Skin epidermis (tissue), 12 donors: ENCODE results near the gene TMEM89.
A peak's percentile ranks its signal among the peaks of the same experiment; 100 is the strongest.

Experiments
- H3K27ac ChIP-seq, 21 experiments: fragments of 200-600 bp; sonication (generic) in 11 of 21; one replicate each; pipeline ENCODE4 v1.5.0; 2020; ENCODE audit warnings: mild to moderate bottlenecking in 3 of 21, inconsistent platforms in 2 of 21, moderate library complexity in 2 of 21
- H3K4me3 ChIP-seq, 7 experiments: fragments of 200-600 bp; sonication (generic) in 2 of 7; one replicate each; pipeline ENCODE4 v1.5.0; 2020; ENCODE audit warnings: inconsistent platforms in 2 of 7, mild to moderate bottlenecking in 2 of 7, moderate library complexity in 1 of 7

TMEM89 gene

DNA sequence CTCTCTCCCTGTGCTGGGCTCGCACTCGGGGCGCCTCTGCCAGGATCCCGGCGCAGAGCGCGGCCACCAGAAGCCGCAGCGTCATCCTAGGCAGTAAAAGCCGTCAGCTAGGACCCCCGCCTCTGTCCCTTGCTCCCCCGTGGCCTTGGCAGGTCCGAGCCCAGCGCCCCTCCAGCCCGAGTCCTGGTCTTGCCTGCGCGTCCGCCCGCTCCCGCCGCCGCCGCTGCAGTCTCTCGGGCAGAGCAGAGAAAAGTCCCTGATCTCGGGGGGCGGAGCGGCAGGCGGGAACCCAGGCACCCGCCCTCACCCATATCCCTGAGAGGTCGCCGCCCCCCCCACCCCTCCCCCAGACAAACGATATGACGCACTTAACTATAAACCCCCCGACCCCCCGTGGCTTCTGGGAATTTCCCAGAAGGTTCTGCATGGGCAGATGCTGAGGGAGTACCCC is 26.5 kb downstream of the TMEM89 start, which contains the start of gene COL7A1:
COL7A1 (minus strand) TSS at position 255 of the 451 bp plus-strand sequence; CDS start at position 85, 170 bp downstream.
- Histone ChIP-seq H3K4me3 (peak within 1 kb of the TSS; percentile 35 to 51 (median 49)), H3K27ac (peak within 1 kb of the TSS in 20 of 21 experiments; percentile 40 to 95 (median 84))

- Histone ChIP-seq H3K4me3 (peak overlapping the region; percentile 35 to 51 (median 49)), H3K27ac (peak overlapping the region in 20 of 21 experiments; percentile 40 to 95 (median 84))
Measured at GRCh38 chr3:48594417-48595049, 27.0 kb downstream of the TMEM89 start.

DNA sequence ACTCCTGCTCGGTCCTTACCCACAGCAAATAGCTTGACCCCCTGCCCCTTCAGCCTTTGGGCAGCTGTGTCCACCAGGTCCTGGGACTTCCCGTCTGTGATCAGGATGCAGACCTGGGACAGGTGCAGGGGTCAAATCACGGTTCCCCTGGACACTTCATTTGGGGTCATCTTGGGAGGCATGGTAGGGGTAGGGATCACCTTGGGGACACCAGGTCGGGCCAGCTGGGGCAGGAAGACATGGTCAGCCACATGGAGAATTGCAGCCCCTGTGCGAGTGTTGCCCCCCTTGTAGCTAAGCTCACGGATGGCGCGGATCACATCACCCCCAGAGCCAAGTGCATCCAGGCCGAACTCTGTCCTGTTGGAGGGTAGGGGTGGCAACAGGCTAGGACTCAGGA is 28.2 kb downstream of the TMEM89 start:
- Histone ChIP-seq H3K27ac (peak overlapping the region in 3 of 21 experiments; percentile 60 to 90 (median 84)), H3K4me3 (peak overlapping the region in 5 of 7 experiments; percentile 35 to 51 (median 49))

GRCh38 chr3:48592519-48593087 is 29.0 kb downstream of the TMEM89 start:
- no peak overlapping the region for H3K4me3 ChIP-seq

DNA sequence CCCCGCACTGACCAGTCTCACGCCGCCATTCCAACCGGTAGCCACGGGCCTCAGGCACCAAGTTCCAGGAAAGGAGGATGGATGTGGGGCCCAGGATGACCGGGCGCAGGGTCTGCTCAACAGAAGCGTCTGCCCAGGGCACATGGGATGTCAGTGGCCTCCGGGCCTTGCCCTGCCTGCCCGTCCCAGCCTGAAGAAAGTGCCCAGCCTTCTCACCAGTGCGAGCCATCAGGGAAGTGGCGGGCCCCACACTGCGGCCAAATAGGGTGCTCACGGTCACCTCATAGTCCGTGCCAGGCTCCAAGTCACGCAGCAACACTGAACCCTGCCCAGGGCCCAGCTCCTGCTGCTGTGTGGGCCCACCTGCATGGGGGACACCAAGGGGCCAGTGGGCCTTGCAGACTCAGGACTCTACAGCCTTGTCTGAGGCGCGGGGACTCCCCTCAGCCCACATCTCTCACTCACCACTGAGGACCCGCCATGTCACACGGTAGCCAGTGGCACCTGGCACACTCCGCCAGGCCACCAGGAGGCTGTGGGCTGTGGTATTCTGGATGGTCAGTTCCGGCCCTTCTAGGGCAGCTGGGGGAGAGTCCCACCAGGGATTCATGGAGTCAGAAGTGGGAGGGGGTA is 29.6 kb downstream of the TMEM89 start:
- H3K4me3 ChIP-seq, result no peak overlapping the region
- H3K27ac ChIP-seq, result peak overlapping the region in 1 of 21 experiments; percentile 14

More at GRCh38 chr3:48592519-48593087, 29.0 kb downstream of the TMEM89 start:
- peak overlapping the region in 1 of 21 experiments; percentile 7 for H3K27ac ChIP-seq

DNA sequence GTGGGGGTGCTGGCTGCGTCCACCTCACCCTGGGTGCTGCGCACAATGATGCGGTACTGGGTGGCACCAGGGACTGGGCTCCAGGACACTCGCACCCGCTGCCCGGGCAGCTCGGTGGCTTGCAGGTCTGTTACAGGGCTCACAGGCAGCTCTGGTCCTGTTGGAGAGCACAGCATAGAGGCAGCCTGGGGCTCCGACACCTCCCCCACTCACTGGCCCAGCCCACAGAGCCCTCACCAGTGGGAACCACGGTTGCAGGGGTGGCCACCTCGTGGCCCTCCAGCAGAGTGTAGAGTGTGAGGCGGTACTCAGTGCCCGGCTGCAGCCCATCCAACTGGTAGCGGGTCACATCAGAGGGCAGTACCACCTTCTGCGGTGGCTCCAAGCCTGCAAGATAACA is 30.1 kb downstream of the TMEM89 start:
- H3K27ac ChIP-seq, result peak overlapping the region in 1 of 21 experiments; percentile 14
- H3K4me3 ChIP-seq, result no peak overlapping the region

GRCh38 chr3:48588230-48588629 is 33.3 kb downstream of the TMEM89 start:
- Histone ChIP-seq H3K4me3 (no peak overlapping the region), H3K27ac (no peak overlapping the region)

- H3K27ac ChIP-seq, result no peak overlapping the region
- H3K4me3 ChIP-seq, result no peak overlapping the region
Measured at GRCh38 chr3:48587686-48588085, 33.9 kb downstream of the TMEM89 start.

GRCh38 chr3:48585411-48585810 is 36.2 kb downstream of the TMEM89 start:
- H3K4me3 ChIP-seq, result no peak overlapping the region
- H3K27ac ChIP-seq, result peak overlapping the region in 1 of 21 experiments; percentile 48

- H3K27ac ChIP-seq, result peak overlapping the region in 1 of 21 experiments; percentile 48
- H3K4me3 ChIP-seq, result no peak overlapping the region
Measured at GRCh38 chr3:48584836-48585235, 36.7 kb downstream of the TMEM89 start.

- no peak overlapping the region for H3K4me3 ChIP-seq
- H3K27ac ChIP-seq, result peak overlapping the region in 3 of 21 experiments; percentile 16 to 61 (median 30)
Measured at GRCh38 chr3:48581621-48582481, 39.7 kb downstream of the TMEM89 start.

- H3K4me3 ChIP-seq, result no peak overlapping the region
- peak overlapping the region in 1 of 21 experiments; percentile 58 for H3K27ac ChIP-seq
Measured at GRCh38 chr3:48576647-48577046, 44.9 kb downstream of the TMEM89 start.

DNA sequence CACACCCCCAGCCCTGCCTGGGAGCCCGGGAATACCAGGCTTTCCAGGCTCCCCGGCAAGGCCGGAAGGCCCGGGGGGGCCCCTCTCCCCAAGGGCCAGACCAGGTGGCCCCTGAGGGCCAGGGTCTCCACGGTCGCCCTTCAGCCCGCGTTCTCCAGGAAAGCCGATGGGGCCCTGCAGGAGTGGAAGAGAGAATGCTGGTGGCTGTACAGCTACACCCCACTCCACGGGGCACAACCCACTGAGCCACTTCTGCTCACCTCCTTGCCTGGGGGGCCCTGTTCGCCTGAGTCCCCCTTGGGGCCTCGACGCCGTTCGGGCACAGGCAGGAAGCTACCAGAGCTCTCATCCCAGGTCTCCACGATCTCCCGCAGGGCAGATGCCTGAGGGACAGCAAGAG is 46.2 kb downstream of the TMEM89 start:
- Histone ChIP-seq H3K4me3 (no peak overlapping the region), H3K27ac (peak overlapping the region in 1 of 21 experiments; percentile 54)

GRCh38 chr3:48573973-48574585 is 47.5 kb downstream of the TMEM89 start:
- no peak overlapping the region for H3K4me3 ChIP-seq
- H3K27ac ChIP-seq, result peak overlapping the region in 1 of 21 experiments; percentile 41

DNA sequence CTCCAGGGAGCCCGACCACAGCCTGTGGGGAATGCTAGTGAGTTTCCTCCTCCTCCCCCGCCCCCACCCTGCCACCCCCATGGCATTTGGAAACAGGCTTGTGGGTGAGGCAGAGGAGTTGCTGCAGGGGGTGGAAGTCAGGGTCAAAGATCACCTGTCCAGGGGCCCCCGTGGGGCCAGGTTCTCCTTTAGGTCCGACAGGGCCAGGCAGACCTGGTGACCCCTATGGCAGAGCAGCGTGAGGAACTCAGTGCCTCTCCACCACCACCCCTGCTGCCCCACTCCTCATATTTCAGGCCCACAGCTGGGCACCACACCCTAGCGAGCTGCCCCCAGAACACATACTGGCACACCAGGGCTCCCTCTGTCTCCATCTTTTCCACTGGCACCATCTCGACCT is 49.1 kb downstream of the TMEM89 start:
- peak overlapping the region in 2 of 21 experiments; percentile 14 to 68 for H3K27ac ChIP-seq
- H3K4me3 ChIP-seq, result no peak overlapping the region

- Histone ChIP-seq H3K27ac (peak overlapping the region in 1 of 21 experiments; percentile 68), H3K4me3 (no peak overlapping the region)
Measured at GRCh38 chr3:48571938-48572337, 49.6 kb downstream of the TMEM89 start.
